ENCODE data around the gene FAM168A.

DNA sequence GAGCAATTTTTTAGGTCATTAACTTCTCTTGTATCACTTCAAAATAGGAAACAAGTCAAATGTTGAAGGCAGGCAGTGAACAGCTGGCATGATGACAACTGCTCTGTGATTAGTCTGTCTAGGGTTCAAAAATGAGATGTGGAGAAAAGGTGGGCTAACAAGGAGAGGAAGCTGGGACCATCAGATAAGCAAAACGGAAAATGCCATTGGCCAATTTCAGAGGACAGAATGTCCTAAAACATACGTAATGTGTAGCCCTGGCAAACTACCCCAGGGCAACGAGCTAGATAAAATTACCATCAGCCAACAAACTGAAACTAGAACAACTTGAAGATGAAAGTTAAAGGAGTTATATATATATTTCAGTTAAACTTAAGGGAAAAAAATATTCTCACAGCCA, 128.5 kb downstream of the FAM168A start:
- TF ChIP-seq, protein P1, sequence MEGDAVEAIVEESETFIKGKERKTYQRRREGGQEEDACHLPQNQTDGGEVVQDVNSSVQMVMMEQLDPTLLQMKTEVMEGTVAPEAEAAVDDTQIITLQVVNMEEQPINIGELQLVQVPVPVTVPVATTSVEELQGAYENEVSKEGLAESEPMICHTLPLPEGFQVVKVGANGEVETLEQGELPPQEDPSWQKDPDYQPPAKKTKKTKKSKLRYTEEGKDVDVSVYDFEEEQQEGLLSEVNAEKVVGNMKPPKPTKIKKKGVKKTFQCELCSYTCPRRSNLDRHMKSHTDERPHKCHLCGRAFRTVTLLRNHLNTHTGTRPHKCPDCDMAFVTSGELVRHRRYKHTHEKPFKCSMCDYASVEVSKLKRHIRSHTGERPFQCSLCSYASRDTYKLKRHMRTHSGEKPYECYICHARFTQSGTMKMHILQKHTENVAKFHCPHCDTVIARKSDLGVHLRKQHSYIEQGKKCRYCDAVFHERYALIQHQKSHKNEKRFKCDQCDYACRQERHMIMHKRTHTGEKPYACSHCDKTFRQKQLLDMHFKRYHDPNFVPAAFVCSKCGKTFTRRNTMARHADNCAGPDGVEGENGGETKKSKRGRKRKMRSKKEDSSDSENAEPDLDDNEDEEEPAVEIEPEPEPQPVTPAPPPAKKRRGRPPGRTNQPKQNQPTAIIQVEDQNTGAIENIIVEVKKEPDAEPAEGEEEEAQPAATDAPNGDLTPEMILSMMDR (conservative IDR thresholded peaks at IDR 0.05 in 1 of 2, IDR thresholded peaks at IDR 0.05 in 1 of 2; ENCODE audit: low read depth in 1 of 2, low read length in 2 of 2): no peak
- TF ChIP-seq EZH2 (IDR thresholded peaks at IDR 0.05; ENCODE audit: low read length, missing control alignments): no peak
